ENCODE measurements around the gene INTS4.

DNA sequence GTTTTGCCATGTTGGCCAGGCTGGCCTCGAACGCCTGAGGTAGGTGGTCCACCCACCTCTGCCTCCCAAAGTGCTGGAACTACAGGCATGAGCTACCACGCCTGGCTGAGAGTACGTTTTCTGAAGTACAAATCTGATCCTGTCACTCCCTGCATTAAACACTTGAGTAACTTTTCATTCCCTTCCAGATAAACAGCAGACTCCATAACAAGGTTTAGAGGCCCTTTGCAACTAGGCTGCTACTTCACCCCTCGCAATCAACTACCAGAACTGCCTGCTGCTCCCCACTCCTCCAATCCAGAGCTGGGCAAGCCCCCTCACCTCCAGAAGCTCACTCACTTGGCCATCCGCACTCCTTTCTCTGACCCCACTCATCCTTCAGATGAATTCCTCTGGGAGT, 27.1 kb upstream of the INTS4 start:
- no peak for TF ChIP-seq POLR2A (IDR thresholded peaks at IDR 0.05; ENCODE audit: control extremely low read depth in 1 of 2, low read depth in 2 of 2, low read length in 2 of 2)
- no peak for TF ChIP-seq EGR1 (IDR thresholded peaks at IDR 0.05; ENCODE audit: borderline replicate concordance, low read depth, low read length)
- TF ChIP-seq, protein P1, sequence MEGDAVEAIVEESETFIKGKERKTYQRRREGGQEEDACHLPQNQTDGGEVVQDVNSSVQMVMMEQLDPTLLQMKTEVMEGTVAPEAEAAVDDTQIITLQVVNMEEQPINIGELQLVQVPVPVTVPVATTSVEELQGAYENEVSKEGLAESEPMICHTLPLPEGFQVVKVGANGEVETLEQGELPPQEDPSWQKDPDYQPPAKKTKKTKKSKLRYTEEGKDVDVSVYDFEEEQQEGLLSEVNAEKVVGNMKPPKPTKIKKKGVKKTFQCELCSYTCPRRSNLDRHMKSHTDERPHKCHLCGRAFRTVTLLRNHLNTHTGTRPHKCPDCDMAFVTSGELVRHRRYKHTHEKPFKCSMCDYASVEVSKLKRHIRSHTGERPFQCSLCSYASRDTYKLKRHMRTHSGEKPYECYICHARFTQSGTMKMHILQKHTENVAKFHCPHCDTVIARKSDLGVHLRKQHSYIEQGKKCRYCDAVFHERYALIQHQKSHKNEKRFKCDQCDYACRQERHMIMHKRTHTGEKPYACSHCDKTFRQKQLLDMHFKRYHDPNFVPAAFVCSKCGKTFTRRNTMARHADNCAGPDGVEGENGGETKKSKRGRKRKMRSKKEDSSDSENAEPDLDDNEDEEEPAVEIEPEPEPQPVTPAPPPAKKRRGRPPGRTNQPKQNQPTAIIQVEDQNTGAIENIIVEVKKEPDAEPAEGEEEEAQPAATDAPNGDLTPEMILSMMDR (IDR thresholded peaks at IDR 0.05; ENCODE audit: control extremely low read depth in 1 of 3, insufficient read depth in 1 of 3, low read depth in 1 of 3, low read length in 3 of 3), result no peak
- no peak for TF ChIP-seq JUN (IDR thresholded peaks at IDR 0.05; ENCODE audit: low read depth, low read length)
- TF ChIP-seq CREB1 (IDR thresholded peaks at IDR 0.05), result no peak
